ENCODE results near the gene MED13L. TPM values are rescaled to one million over a fixed set of nuclear protein-coding genes. Genes with fewer than 3 reads are reported as not detected.

Gene MED13L
- total and polyA plus RNA-seq, 2 of the 8 experiments (the other 6 are each of a cell fraction or from before 2014, with no cell fraction given), result 15.9 to 51.7 TPM

GRCh38 chr12:116099652-116100432 is 177.7 kb downstream of the MED13L start (continued):
- TF ChIP-seq, protein P1, sequence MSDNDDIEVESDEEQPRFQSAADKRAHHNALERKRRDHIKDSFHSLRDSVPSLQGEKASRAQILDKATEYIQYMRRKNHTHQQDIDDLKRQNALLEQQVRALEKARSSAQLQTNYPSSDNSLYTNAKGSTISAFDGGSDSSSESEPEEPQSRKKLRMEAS (IDR thresholded peaks at IDR 0.05), result no peak
- TF ChIP-seq KDM4A (IDR thresholded peaks at IDR 0.05; ENCODE audit: low read depth, low read length, severe bottlenecking) (no peak), GTF2F1 (IDR thresholded peaks at IDR 0.05; ENCODE audit: borderline replicate concordance, low read depth, low read length) (no peak), NRF1 (IDR thresholded peaks at IDR 0.05; ENCODE audit: low read depth, low read length) (no peak), CREB1 (IDR thresholded peaks at IDR 0.05) (no peak), POLR2A (IDR thresholded peaks at IDR 0.05; ENCODE audit: control extremely low read depth in 1 of 2, low read depth in 2 of 2, low read length in 2 of 2) (no peak), TAF7 (optimal IDR thresholded peaks at IDR 0.05; ENCODE audit: borderline replicate concordance, low read depth, low read length) (no peak)
- TF ChIP-seq, protein P2, sequence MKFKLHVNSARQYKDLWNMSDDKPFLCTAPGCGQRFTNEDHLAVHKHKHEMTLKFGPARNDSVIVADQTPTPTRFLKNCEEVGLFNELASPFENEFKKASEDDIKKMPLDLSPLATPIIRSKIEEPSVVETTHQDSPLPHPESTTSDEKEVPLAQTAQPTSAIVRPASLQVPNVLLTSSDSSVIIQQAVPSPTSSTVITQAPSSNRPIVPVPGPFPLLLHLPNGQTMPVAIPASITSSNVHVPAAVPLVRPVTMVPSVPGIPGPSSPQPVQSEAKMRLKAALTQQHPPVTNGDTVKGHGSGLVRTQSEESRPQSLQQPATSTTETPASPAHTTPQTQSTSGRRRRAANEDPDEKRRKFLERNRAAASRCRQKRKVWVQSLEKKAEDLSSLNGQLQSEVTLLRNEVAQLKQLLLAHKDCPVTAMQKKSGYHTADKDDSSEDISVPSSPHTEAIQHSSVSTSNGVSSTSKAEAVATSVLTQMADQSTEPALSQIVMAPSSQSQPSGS (IDR thresholded peaks at IDR 0.05; ENCODE audit: low read length), result no peak
